Spleen (tissue), 11 donors: ENCODE data around the gene FILIP1L. TPM values are rescaled to one million over a fixed set of nuclear protein-coding genes. Genes with fewer than 3 reads are reported as not detected.

Experiments used
- DNase-seq: peaks from one replicate; pipeline ENCODE4 v3.0.0-alpha.2; 2020
- H3K27ac ChIP-seq, 8 donors: fragments of 200-600 bp; sonication (generic) in 7 of 8; 1 replicate in 4 of 8; 2 replicates in 4 of 8; pipeline versions ENCODE4 v1.5.0 to v1.8.0; 2016 to 2021; ENCODE audit warnings: inconsistent platforms in 4 of 8, mild to moderate bottlenecking in 4 of 8, moderate library complexity in 1 of 8
- H3K27me3 ChIP-seq, 7 donors: fragments of 200-600 bp; sonication (generic) in 6 of 7; replicated peaks in 1 of 7; 1 replicate in 4 of 7; 2 replicates in 3 of 7; pipeline versions ENCODE4 v1.5.0 to v1.8.0; 2016 to 2021; ENCODE audit warnings: inconsistent platforms in 3 of 7, mild to moderate bottlenecking in 1 of 7
- H3K36me3 ChIP-seq, 6 donors: fragments of 200-600 bp; sonication (generic) in 5 of 6; 1 replicate in 4 of 6; 2 replicates in 2 of 6; pipeline versions ENCODE4 v1.5.0 to v1.8.0; 2016 to 2021; ENCODE audit warnings: inconsistent platforms in 2 of 6
- H3K4me1 ChIP-seq, 6 donors: fragments of 200-600 bp; sonication (generic) in 5 of 6; 1 replicate in 3 of 6; 2 replicates in 3 of 6; pipeline versions ENCODE4 v1.5.0 to v1.8.0; 2016 to 2021; ENCODE audit warnings: inconsistent platforms in 3 of 6
- H3K4me3 ChIP-seq, 8 donors: fragments of 200-600 bp; sonication (generic) in 7 of 8; 1 replicate in 4 of 8; 2 replicates in 4 of 8; pipeline versions ENCODE4 v1.5.0 to v1.8.0; 2016 to 2021; ENCODE audit warnings: inconsistent platforms in 4 of 8, mild to moderate bottlenecking in 4 of 8, moderate library complexity in 2 of 8
- H3K9me3 ChIP-seq, 8 donors: fragments of 200-600 bp; sonication (generic) in 7 of 8; 1 replicate in 4 of 8; 2 replicates in 4 of 8; pipeline versions ENCODE4 v1.5.0 to v1.8.0; 2016 to 2021; ENCODE audit warnings: inconsistent platforms in 4 of 8
- POLR2A ChIP-seq, 3 donors: fragments of 450-650 bp; IDR thresholded peaks; one replicate each; pipeline ENCODE4 v1.5.1; 2017; ENCODE audit warnings: antibody characterized with exemption in 3 of 3, mild to moderate bottlenecking in 1 of 3
- POLR2AphosphoS5 ChIP-seq, 3 donors: sonication (generic); formaldehyde crosslinking; IDR thresholded peaks; one replicate each; pipeline ENCODE4 v1.5.1; 2017; ENCODE audit warnings: antibody characterized with exemption in 3 of 3
- WGBS, 5 donors: extraction: QIAGEN DNeasy Blood & Tissue Kit in 3 of 5; methylation state at CpG; one replicate each; pipeline versions ENCODE4 v1.1.5 to v1.1.7; 2013 to 2018; 5-methylcytosine and 5-hydroxymethylcytosine counted together
- intact Hi-C: fragments of 100-400 bp; cut with DNase I; formaldehyde crosslinking; loops from one replicate; pipeline ENCODE4 v1.15.0; 2023; ENCODE audit warnings: low total_unique reads
- polyA plus RNA-seq, 3 donors: library from polyadenylated mRNA; stranded (reverse); fragments of 200-250 nt; gene quantifications; one replicate each; pipeline ENCODE4 v1.2.1, GENCODE V29; 2013
- total RNA-seq, 7 donors: library from RNA; depleted of rRNA in 3 of 7; stranded (reverse); fragments of >200 nt in 3 of 7; fragmentation: NEBNext Ultra II Directional in 4 of 7; extraction: Animal tissue kit (Norgen Biotek cat#: 25700) in 4 of 7; gene quantifications; one replicate each; pipeline versions ENCODE4 v1.1.0 to v1.2.1, GENCODE V29; 2016 to 2021
- TF ChIP-seq, protein P1 (sequence below), 11 experiments: fragments of 200-600 bp in 7 of 11; fragments of 450-650 bp in 4 of 11; sonication (generic) in 4 of 11; IDR thresholded peaks in 8 of 11; conservative IDR thresholded peaks in 3 of 11; 1 replicate in 7 of 11; 2 replicates in 4 of 11; pipeline versions ENCODE4 v1.4.0 to v1.8.0; 2016 to 2021; ENCODE audit warnings: antibody characterized with exemption in 11 of 11, inconsistent platforms in 4 of 11, mild to moderate bottlenecking in 1 of 11
- donor health status: healthy with polysubstance abuse.
- donor health status: DM: no; HTN: no; CAD: no; lungs with moderate emphysema.
- donor health status: DM: no; HTN: no; CAD: no.
- donor health status: Bipolar disorder and iron deficiency.
- donor health status: healthy.
- donor health status: DM: no; HTN: no; CAD: no.
- donor health status: DM: yes; HTN: yes; CAD: no.

FILIP1L gene
- total and polyA plus RNA-seq, 10 donors, result 11.1 to 47.7 (median 30.9) TPM

GRCh38 chr3:99933971-99934750, 180.1 kb downstream of the FILIP1L start:
- no peaks in the 10 kb centered on the region for H3K9me3 ChIP-seq
- no peak for DNase-seq
- no peak for TF ChIP-seq POLR2AphosphoS5 (IDR thresholded peaks at IDR 0.05)
- H3K4me3 ChIP-seq, result no peak overlapping the region
- intact Hi-C loops, result no loop called here
- H3K36me3 ChIP-seq, result peaks cover 0 to 4% (median 0%) of the 10 kb centered on the region in 6 donors
- no peaks in the 10 kb centered on the region for H3K27me3 ChIP-seq
- H3K27ac ChIP-seq, result no peak overlapping the region
- H3K4me1 ChIP-seq, result peaks cover 0 to 22% (median 3%) of the 10 kb centered on the region in 6 donors
- WGBS, 5 donors, result 91 to 96% (median 94%) methylated on average over 5 of the region's 5 CpGs

DNA sequence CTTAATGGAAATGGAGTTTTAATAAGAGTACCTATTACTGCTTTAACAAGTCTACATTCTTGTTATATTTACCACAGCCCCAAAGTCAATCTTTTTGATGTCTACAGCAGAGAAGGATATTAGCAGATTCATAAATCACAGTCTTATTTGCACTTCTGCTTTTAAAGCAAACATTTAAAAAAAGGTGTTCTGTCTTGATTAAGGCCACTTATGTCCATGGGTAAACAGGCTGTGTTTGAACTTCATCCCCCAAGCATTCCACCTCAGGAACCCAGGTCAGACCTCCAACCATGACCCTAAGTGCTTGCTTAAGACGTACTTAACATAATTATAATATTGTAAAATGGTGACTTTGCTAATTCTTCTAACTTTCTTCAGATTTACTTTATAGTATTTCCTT, 183.2 kb downstream of the FILIP1L start:
- DNase-seq, result no peak
- Histone ChIP-seq H3K27me3 (no peaks in the 10 kb centered on the region), H3K4me3 (no peak overlapping the region), H3K27ac (no peak overlapping the region), H3K9me3 (no peaks in the 10 kb centered on the region), H3K36me3 (peaks cover 0 to 4% (median 0%) of the 10 kb centered on the region in 6 donors), H3K4me1 (peaks cover 0 to 10% (median 3%) of the 10 kb centered on the region in 6 donors)
- TF ChIP-seq POLR2AphosphoS5 (IDR thresholded peaks at IDR 0.05) (no peak), POLR2A (IDR thresholded peaks at IDR 0.05) (no peak)
- TF ChIP-seq, protein P1, sequence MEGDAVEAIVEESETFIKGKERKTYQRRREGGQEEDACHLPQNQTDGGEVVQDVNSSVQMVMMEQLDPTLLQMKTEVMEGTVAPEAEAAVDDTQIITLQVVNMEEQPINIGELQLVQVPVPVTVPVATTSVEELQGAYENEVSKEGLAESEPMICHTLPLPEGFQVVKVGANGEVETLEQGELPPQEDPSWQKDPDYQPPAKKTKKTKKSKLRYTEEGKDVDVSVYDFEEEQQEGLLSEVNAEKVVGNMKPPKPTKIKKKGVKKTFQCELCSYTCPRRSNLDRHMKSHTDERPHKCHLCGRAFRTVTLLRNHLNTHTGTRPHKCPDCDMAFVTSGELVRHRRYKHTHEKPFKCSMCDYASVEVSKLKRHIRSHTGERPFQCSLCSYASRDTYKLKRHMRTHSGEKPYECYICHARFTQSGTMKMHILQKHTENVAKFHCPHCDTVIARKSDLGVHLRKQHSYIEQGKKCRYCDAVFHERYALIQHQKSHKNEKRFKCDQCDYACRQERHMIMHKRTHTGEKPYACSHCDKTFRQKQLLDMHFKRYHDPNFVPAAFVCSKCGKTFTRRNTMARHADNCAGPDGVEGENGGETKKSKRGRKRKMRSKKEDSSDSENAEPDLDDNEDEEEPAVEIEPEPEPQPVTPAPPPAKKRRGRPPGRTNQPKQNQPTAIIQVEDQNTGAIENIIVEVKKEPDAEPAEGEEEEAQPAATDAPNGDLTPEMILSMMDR (IDR thresholded peaks at IDR 0.05 in 8 of 11, conservative IDR thresholded peaks at IDR 0.05 in 3 of 11), result no peak
- intact Hi-C loops, result no loop called here
- WGBS, 5 donors, result 84 to 95% (median 91%) methylated on average over 1 of the region's 1 CpG

DNA sequence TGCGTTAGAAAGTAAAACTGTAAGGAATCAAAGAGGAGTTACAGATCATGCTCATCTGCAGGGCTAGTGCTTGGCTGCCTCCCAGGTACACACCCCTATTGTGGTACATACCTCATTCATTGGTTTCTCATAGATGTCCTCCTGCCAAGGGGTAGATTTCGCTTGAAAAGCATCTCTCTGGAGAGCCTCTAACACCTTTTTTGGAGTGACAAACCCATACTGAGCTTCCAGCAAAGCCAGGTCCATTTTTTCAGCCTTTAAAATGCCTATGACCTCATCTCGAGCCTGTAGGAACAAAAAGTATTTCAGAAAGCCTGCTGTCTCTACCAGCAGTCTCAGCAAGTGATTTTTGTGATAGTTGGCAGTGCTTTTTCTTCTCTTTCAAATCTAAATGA, 184.6 kb downstream of the FILIP1L start:
- H3K27ac ChIP-seq, result no peak overlapping the region
- H3K9me3 ChIP-seq, result no peaks in the 10 kb centered on the region
- peaks cover 0 to 4% (median 0%) of the 10 kb centered on the region in 6 donors for H3K36me3 ChIP-seq
- DNase-seq, result no peak
- intact Hi-C loops, result no loop called here
- H3K27me3 ChIP-seq, result no peaks in the 10 kb centered on the region
- WGBS, 5 donors, result 80 to 94% (median 87%) methylated on average over 3 of the region's 3 CpGs
- H3K4me3 ChIP-seq, result no peak overlapping the region
- H3K4me1 ChIP-seq, result peaks cover 0 to 1% (median 0%) of the 10 kb centered on the region in 6 donors
- TF ChIP-seq, protein P1 (IDR thresholded peaks at IDR 0.05 in 8 of 11, conservative IDR thresholded peaks at IDR 0.05 in 3 of 11), result no peak
- no peak for TF ChIP-seq POLR2A (IDR thresholded peaks at IDR 0.05)

GRCh38 chr3:99928771-99929744, 185.2 kb downstream of the FILIP1L start:
- TF ChIP-seq POLR2A (IDR thresholded peaks at IDR 0.05) (no peak), POLR2AphosphoS5 (IDR thresholded peaks at IDR 0.05) (no peak)
- TF ChIP-seq, protein P1 (IDR thresholded peaks at IDR 0.05 in 8 of 11, conservative IDR thresholded peaks at IDR 0.05 in 3 of 11), result no peak
- no peak for DNase-seq
- intact Hi-C loops, result no loop called here
- no peak overlapping the region for H3K4me3 ChIP-seq
- 82 to 93% (median 87%) methylated on average over 7 of the region's 7 CpGs for WGBS, 5 donors
- H3K4me1 ChIP-seq, result no peaks in the 10 kb centered on the region
- no peaks in the 10 kb centered on the region for H3K27me3 ChIP-seq
- no peak overlapping the region for H3K27ac ChIP-seq
- peaks cover 0 to 4% (median 0%) of the 10 kb centered on the region in 6 donors for H3K36me3 ChIP-seq
- no peaks in the 10 kb centered on the region for H3K9me3 ChIP-seq
